Stimulated activated naive CD4-positive, alpha-beta T cell (primary cell): ENCODE results near the gene PDE1A.

Source experiments
- DNase-seq, 6 experiments: peaks; one replicate each; lab custom pipeline; 2025; lab: John Stamatoyannopoulos, UW

PDE1A gene

GRCh38 chr2:182128821-182129707, 297.8 kb downstream of the PDE1A start:
- DNase-seq, result no peak

GRCh38 chr2:182117196-182117595, 309.6 kb downstream of the PDE1A start:
- no peak for DNase-seq

- DNase-seq, result no peak
Measured at GRCh38 chr2:182116774-182117173, 310.1 kb downstream of the PDE1A start.

- DNase-seq, result no peak
Measured at GRCh38 chr2:182115258-182115657, 311.6 kb downstream of the PDE1A start.

- no peak for DNase-seq
Measured at GRCh38 chr2:182113334-182113733, 313.5 kb downstream of the PDE1A start.

DNA sequence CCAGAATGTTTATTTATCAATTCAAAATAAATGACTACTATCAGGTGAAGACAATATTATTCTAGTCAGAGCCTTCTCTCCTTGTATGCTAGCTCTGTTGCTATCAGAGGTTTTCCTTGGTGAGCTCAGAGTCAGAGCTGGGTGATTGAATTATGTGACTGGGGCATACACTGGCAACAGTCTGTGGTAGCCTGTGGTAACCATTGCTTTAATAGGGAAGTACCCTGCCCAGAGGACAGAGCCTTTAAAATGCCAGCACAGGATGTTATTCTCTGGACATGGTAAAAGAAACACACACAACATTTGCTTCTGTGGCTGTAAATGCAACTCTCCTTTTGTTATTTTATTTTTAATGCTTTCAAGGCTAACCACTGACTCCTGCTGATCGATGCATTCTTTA, 316.5 kb downstream of the PDE1A start:
- DNase-seq, result no peak

- DNase-seq, result no peak
Measured at GRCh38 chr2:182103526-182103925, 323.3 kb downstream of the PDE1A start.

GRCh38 chr2:182101263-182101662, 325.6 kb downstream of the PDE1A start:
- no peak for DNase-seq

DNA sequence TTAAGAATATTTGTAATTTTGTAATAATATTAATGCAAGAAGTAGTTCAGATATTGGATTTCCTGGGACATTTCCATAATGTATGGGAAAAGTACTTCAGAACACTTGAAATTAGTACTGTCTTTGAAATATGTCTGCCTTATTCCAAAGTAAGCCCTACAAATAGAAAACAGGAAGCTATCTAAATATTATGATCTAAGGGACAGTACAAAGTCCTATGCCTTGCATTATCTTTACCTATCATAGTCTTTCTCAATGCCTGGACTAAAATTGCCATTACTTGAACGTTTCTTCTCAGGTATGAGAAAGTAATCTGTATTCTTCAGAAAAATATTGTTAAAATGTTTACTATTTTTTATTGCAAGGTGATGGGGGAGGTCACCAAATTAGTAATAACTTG, 328.2 kb downstream of the PDE1A start:
- no peak for DNase-seq

GRCh38 chr2:182097571-182098164, 329.2 kb downstream of the PDE1A start:
- no peak for DNase-seq

- no peak for DNase-seq
Measured at GRCh38 chr2:182090486-182090885, 336.4 kb downstream of the PDE1A start.
